Measurements from ENCODE around the gene SDK1. TPM values are rescaled to one million over a fixed set of nuclear protein-coding genes. Genes with fewer than 3 reads are reported as not detected.

Gene SDK1
- total and polyA plus RNA-seq, 4 donors = 0.12 to 0.47 (median 0.36) TPM

DNA sequence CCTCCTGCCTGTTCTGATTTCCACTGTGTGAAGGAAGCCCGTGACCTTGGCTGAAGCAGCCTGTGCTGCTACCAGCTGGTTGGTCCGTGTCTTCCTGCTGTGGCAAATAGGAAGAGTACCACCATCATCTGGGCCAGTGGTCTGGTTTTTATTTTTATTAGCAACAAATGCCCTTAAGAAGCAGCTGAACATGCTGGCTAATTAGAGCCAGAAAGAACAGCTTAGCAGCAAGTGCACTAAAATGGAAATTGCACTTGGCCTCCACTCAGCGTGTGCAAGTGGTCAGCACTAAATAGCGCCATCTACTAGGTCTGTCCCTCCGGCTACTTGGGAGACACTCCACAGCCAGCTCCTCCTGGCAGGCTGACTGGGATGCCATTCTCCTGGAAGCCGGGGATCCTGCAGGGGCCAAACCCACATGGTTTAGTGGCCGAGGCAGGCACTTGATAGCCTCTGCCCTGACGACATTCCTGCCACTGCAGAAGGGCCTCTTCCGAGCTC lies 690.7 kb downstream of the SDK1 start:
- Histone ChIP-seq H3K4me3 (ENCODE audit: low read depth in 1 of 3, low read length in 3 of 3) (no peak overlapping the region), H3K9me3 (ENCODE audit: control insufficient read depth in 4 of 4, low read length in 3 of 4) (no peaks in the 10 kb centered on the region), H3K27ac (ENCODE audit: low read depth in 1 of 2, low read length in 2 of 2) (no peak overlapping the region), H3K27me3 (ENCODE audit: control insufficient read depth in 4 of 4, insufficient read depth in 4 of 4, low read length in 3 of 4) (no peaks in the 10 kb centered on the region), H3K4me1 (ENCODE audit: control insufficient read depth in 4 of 4, insufficient read depth in 4 of 4, low read length in 3 of 4) (no peaks in the 10 kb centered on the region), H3K9ac (ENCODE audit: low read depth in 1 of 2, low read length in 2 of 2) (no peak overlapping the region), H3K36me3 (ENCODE audit: control insufficient read depth in 4 of 4, insufficient read depth in 3 of 4, low read depth in 1 of 4, low read length in 3 of 4) (no peaks in the 10 kb centered on the region)
- WGBS = 90% methylated on average over 9 of the region's 9 CpGs
- TF ChIP-seq, protein P1, sequence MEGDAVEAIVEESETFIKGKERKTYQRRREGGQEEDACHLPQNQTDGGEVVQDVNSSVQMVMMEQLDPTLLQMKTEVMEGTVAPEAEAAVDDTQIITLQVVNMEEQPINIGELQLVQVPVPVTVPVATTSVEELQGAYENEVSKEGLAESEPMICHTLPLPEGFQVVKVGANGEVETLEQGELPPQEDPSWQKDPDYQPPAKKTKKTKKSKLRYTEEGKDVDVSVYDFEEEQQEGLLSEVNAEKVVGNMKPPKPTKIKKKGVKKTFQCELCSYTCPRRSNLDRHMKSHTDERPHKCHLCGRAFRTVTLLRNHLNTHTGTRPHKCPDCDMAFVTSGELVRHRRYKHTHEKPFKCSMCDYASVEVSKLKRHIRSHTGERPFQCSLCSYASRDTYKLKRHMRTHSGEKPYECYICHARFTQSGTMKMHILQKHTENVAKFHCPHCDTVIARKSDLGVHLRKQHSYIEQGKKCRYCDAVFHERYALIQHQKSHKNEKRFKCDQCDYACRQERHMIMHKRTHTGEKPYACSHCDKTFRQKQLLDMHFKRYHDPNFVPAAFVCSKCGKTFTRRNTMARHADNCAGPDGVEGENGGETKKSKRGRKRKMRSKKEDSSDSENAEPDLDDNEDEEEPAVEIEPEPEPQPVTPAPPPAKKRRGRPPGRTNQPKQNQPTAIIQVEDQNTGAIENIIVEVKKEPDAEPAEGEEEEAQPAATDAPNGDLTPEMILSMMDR (IDR thresholded peaks at IDR 0.05; ENCODE audit: low read depth, low read length, missing input control) = no peak
- TF ChIP-seq RAD21 (IDR thresholded peaks at IDR 0.05) (no peak), FOXA1 (IDR thresholded peaks at IDR 0.05) (no peak), RXRA (IDR thresholded peaks at IDR 0.05) (no peak), NR2F2 (IDR thresholded peaks at IDR 0.05) (no peak), FOXA2 (IDR thresholded peaks at IDR 0.05) (no peak), HNF4G (IDR thresholded peaks at IDR 0.05) (no peak), SP1 (IDR thresholded peaks at IDR 0.05) (no peak), EGR1 (IDR thresholded peaks at IDR 0.05; ENCODE audit: low read depth in 2 of 2) (no peak)
- TF ChIP-seq, protein P2, sequence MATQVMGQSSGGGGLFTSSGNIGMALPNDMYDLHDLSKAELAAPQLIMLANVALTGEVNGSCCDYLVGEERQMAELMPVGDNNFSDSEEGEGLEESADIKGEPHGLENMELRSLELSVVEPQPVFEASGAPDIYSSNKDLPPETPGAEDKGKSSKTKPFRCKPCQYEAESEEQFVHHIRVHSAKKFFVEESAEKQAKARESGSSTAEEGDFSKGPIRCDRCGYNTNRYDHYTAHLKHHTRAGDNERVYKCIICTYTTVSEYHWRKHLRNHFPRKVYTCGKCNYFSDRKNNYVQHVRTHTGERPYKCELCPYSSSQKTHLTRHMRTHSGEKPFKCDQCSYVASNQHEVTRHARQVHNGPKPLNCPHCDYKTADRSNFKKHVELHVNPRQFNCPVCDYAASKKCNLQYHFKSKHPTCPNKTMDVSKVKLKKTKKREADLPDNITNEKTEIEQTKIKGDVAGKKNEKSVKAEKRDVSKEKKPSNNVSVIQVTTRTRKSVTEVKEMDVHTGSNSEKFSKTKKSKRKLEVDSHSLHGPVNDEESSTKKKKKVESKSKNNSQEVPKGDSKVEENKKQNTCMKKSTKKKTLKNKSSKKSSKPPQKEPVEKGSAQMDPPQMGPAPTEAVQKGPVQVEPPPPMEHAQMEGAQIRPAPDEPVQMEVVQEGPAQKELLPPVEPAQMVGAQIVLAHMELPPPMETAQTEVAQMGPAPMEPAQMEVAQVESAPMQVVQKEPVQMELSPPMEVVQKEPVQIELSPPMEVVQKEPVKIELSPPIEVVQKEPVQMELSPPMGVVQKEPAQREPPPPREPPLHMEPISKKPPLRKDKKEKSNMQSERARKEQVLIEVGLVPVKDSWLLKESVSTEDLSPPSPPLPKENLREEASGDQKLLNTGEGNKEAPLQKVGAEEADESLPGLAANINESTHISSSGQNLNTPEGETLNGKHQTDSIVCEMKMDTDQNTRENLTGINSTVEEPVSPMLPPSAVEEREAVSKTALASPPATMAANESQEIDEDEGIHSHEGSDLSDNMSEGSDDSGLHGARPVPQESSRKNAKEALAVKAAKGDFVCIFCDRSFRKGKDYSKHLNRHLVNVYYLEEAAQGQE (IDR thresholded peaks at IDR 0.05) = no peak
- TF ChIP-seq, protein P3, sequence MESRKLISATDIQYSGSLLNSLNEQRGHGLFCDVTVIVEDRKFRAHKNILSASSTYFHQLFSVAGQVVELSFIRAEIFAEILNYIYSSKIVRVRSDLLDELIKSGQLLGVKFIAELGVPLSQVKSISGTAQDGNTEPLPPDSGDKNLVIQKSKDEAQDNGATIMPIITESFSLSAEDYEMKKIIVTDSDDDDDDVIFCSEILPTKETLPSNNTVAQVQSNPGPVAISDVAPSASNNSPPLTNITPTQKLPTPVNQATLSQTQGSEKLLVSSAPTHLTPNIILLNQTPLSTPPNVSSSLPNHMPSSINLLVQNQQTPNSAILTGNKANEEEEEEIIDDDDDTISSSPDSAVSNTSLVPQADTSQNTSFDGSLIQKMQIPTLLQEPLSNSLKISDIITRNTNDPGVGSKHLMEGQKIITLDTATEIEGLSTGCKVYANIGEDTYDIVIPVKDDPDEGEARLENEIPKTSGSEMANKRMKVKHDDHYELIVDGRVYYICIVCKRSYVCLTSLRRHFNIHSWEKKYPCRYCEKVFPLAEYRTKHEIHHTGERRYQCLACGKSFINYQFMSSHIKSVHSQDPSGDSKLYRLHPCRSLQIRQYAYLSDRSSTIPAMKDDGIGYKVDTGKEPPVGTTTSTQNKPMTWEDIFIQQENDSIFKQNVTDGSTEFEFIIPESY (IDR thresholded peaks at IDR 0.05) = no peak
- TF ChIP-seq, protein P4, sequence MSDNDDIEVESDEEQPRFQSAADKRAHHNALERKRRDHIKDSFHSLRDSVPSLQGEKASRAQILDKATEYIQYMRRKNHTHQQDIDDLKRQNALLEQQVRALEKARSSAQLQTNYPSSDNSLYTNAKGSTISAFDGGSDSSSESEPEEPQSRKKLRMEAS (IDR thresholded peaks at IDR 0.05) = no peak
- no peak for DNase-seq (ENCODE audit: low spot score)

DNA sequence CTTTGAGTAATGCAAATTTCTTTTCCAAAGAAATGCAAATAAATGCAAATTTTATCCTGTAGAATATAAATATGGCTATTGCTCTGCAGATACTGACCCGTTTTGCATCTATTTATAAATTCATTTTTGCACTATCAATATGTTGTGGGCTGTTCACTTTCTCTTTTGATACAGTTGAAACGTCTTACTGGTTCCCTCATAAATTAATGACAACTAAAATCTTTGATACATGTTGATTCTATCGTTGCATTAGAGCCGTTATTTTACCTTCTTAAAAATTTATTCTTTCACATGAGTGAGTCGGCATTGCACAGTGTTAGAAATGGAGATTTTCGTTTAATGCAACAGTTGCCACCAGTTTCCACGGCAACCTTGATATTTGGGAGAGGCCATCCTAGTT lies 691.8 kb downstream of the SDK1 start:
- Histone ChIP-seq H3K36me3 (ENCODE audit: control insufficient read depth in 4 of 4, insufficient read depth in 3 of 4, low read depth in 1 of 4, low read length in 3 of 4) (no peaks in the 10 kb centered on the region), H3K9ac (ENCODE audit: low read depth in 1 of 2, low read length in 2 of 2) (no peak overlapping the region), H3K9me3 (ENCODE audit: control insufficient read depth in 4 of 4, low read length in 3 of 4) (no peaks in the 10 kb centered on the region), H3K4me1 (ENCODE audit: control insufficient read depth in 4 of 4, insufficient read depth in 4 of 4, low read length in 3 of 4) (no peaks in the 10 kb centered on the region), H3K27me3 (ENCODE audit: control insufficient read depth in 4 of 4, insufficient read depth in 4 of 4, low read length in 3 of 4) (no peaks in the 10 kb centered on the region), H3K27ac (ENCODE audit: low read depth in 1 of 2, low read length in 2 of 2) (no peak overlapping the region), H3K4me3 (ENCODE audit: low read depth in 1 of 3, low read length in 3 of 3) (no peak overlapping the region)
- 90% methylated on average over 7 of the region's 7 CpGs for WGBS
- no peak for DNase-seq (ENCODE audit: low spot score)
- TF ChIP-seq, protein P1 (IDR thresholded peaks at IDR 0.05; ENCODE audit: low read depth, low read length, missing input control) = no peak
- TF ChIP-seq NR2F2 (IDR thresholded peaks at IDR 0.05) = no peak
- TF ChIP-seq FOXA2 (IDR thresholded peaks at IDR 0.05) = no peak
- TF ChIP-seq, protein P2 (IDR thresholded peaks at IDR 0.05) = no peak
- no peak for TF ChIP-seq RAD21 (IDR thresholded peaks at IDR 0.05)
- TF ChIP-seq FOXA1 (IDR thresholded peaks at IDR 0.05) = no peak
- no peak for TF ChIP-seq SP1 (IDR thresholded peaks at IDR 0.05)
- no peak for TF ChIP-seq HNF4G (IDR thresholded peaks at IDR 0.05)
- TF ChIP-seq, protein P4 (IDR thresholded peaks at IDR 0.05) = no peak
- TF ChIP-seq JUND (IDR thresholded peaks at IDR 0.05) = no peak
- TF ChIP-seq, protein P3 (IDR thresholded peaks at IDR 0.05) = no peak
- no peak for TF ChIP-seq TAF1 (conservative IDR thresholded peaks at IDR 0.05)

All from liver (tissue), 9 donors.